Measurements from ENCODE around the gene CCR7. TPM values are rescaled to one million over a fixed set of nuclear protein-coding genes. Genes with fewer than 3 reads are reported as not detected.

The CCR7 gene
- total RNA-seq (2022; extraction: Qiagen RNA extraction): 0.50 to 1.1 TPM (median 0.95 TPM) in 5 replicates

DNA sequence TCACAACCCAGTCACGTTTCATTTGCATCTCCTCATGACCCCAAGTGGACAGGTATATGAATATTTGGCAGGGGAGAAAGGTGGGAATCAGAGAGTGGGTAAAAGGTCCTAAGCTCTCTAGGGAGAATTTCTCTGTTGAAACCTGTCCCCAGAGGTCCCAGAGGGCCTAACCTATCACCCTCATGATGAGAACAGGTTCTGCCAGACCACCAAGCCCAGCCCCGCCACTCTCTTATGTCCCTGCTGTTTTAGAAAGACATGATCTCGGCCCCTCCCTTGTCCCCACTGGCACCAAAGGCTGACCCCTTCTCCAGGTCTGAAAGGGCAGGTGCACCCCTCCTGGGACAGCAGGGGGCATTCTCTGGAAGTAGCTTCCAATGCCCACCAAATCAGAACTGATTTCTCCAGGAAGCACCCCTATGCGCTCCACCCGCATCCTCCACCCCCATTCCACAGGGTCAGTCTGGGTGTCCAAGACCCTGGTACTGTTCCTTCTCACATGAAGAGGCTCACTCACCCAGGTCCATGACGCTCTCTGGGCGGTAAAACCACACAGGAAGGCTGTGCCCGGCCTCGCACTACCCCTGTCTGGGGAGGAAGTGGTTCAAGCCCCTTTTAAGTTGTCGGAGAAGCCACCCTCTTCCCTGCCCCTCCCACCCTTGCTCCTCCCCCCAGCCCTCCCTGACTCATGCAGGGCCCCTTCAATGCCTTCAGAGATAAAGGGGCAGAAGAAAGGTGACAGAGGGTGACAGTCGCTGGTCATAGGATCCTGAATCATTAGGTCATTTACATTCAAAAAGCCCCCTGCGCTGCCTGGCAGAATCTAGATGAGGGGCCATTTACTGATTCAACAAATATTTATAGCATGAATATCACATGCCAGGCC lies at the start of gene CCR7:
Gene CCR7, minus strand, starts transcription at position 590 of the 886 bp plus-strand sequence. Its CDS starts 63 bp downstream, at position 527.

Other genes with a start within 250 kb of the CCR7 start
- 0.34 to 1.1 TPM (median 1.00 TPM) in 5 replicates for gene GJD3, start 200.7 kb downstream of the CCR7 start, total RNA-seq (2022; extraction: Qiagen RNA extraction)
- gene TOP2A, start 147.6 kb downstream of the CCR7 start, total RNA-seq (2022; extraction: Qiagen RNA extraction): 189 to 242 TPM (median 198 TPM) in 5 replicates
- gene IGFBP4, start 122.0 kb downstream of the CCR7 start, total RNA-seq (2022; extraction: Qiagen RNA extraction): 2,275 to 2,891 TPM (median 2,807 TPM) in 5 replicates
- gene TNS4, start 63.8 kb downstream of the CCR7 start, total RNA-seq (2022; extraction: Qiagen RNA extraction): 188 to 253 TPM (median 228 TPM) in 5 replicates
- gene SMARCE1, start 82.3 kb upstream of the CCR7 start, total RNA-seq (2022; extraction: Qiagen RNA extraction): 105 to 110 TPM (median 106 TPM) in 5 replicates
- 0.30 to 0.57 TPM (median 0.40 TPM) in 5 replicates for gene KRT222, start 99.7 kb upstream of the CCR7 start, total RNA-seq (2022; extraction: Qiagen RNA extraction)
- not detected in 5 replicates for gene KRT24, start 138.3 kb upstream of the CCR7 start, total RNA-seq (2022; extraction: Qiagen RNA extraction)
- not detected in 5 replicates for gene KRT25, start 189.9 kb upstream of the CCR7 start, total RNA-seq (2022; extraction: Qiagen RNA extraction)
- gene KRT26, start 206.7 kb upstream of the CCR7 start, total RNA-seq (2022; extraction: Qiagen RNA extraction): not detected in 5 replicates
- not detected in 5 replicates for gene KRT27, start 217.1 kb upstream of the CCR7 start, total RNA-seq (2022; extraction: Qiagen RNA extraction)
- not detected in 5 replicates for gene KRT28, start 234.5 kb upstream of the CCR7 start, total RNA-seq (2022; extraction: Qiagen RNA extraction)